Epithelial cell of esophagus (primary cell): ENCODE results near the gene IL1RAPL1.

Source experiments
- DNase-seq: peaks from one replicate; pipeline ENCODE4 v3.0.0; 2010; ENCODE audit warnings: low read depth
- H3K4me3 ChIP-seq: 2 replicates; pipeline ENCODE4 v1.5.1; 2011; ENCODE audit warnings: mild to moderate bottlenecking, low read length, control low read depth
- CTCF ChIP-seq: IDR thresholded peaks from 2 replicates; pipeline ENCODE4 v1.5.1; 2011; ENCODE audit warnings: low read depth, mild to moderate bottlenecking, low read length, control low read depth, inconsistent platforms; ENCODE audit not compliant: insufficient read depth; ENCODE audit errors: missing control alignments

The IL1RAPL1 gene

GRCh38 chrX:29065477-29065876 is 478.2 kb downstream of the IL1RAPL1 start:
- no peak overlapping the region for H3K4me3 ChIP-seq
- DNase-seq: no peak
- TF ChIP-seq CTCF: no peak

GRCh38 chrX:29066516-29066915 is 479.3 kb downstream of the IL1RAPL1 start:
- no peak overlapping the region for H3K4me3 ChIP-seq
- TF ChIP-seq CTCF: no peak
- no peak for DNase-seq

- no peak overlapping the region for H3K4me3 ChIP-seq
- no peak for DNase-seq
- TF ChIP-seq CTCF: no peak
Observed at GRCh38 chrX:29067351-29067750, 480.1 kb downstream of the IL1RAPL1 start.

GRCh38 chrX:29071525-29072320 is 484.5 kb downstream of the IL1RAPL1 start:
- no peak for DNase-seq
- no peak overlapping the region for H3K4me3 ChIP-seq
- TF ChIP-seq CTCF: no peak

- DNase-seq: no peak
- H3K4me3 ChIP-seq: no peak overlapping the region
Observed at GRCh38 chrX:29082558-29082957, 495.3 kb downstream of the IL1RAPL1 start.

GRCh38 chrX:29083823-29084222 is 496.6 kb downstream of the IL1RAPL1 start:
- no peak for TF ChIP-seq CTCF
- no peak overlapping the region for H3K4me3 ChIP-seq
- DNase-seq: no peak

More at GRCh38 chrX:29082558-29082957, 495.3 kb downstream of the IL1RAPL1 start:
- TF ChIP-seq CTCF: no peak

- H3K4me3 ChIP-seq: no peak overlapping the region
- TF ChIP-seq CTCF: peak; percentile 40
- peak; percentile 3 for DNase-seq
Observed at GRCh38 chrX:29090811-29091210, 503.6 kb downstream of the IL1RAPL1 start.
